H9 (cell line): Measurements from ENCODE around the gene KCNH5. TPM values are rescaled to one million over a fixed set of nuclear protein-coding genes. Genes with fewer than 3 reads are reported as not detected.

Source experiments
- DNase-seq: peaks from one replicate; pipeline ENCODE4 v3.0.0-alpha.2; 2017
- H2AFZ ChIP-seq: one replicate; pipeline ENCODE4 v1.6.1; 2013; ENCODE audit warnings: mild to moderate bottlenecking, low read length, control low read depth, moderate library complexity
- H2AK5ac ChIP-seq: 2 replicates; pipeline ENCODE4 v1.6.1; 2013; ENCODE audit warnings: low read length, control low read depth, mixed read lengths; ENCODE audit not compliant: insufficient read length
- H2BK120ac ChIP-seq: one replicate; pipeline ENCODE4 v1.6.1; 2013; ENCODE audit warnings: low read depth, mild to moderate bottlenecking, low read length, control low read depth, inconsistent platforms; ENCODE audit not compliant: poor library complexity, severe bottlenecking
- H2BK12ac ChIP-seq: 2 replicates; pipeline ENCODE4 v1.6.1; 2013; ENCODE audit warnings: low read length, control low read depth, mixed read lengths, low read depth; ENCODE audit not compliant: insufficient read length
- H2BK15ac ChIP-seq: 2 replicates; pipeline ENCODE4 v1.6.1; 2013; ENCODE audit warnings: low read depth, low read length, control low read depth
- H2BK20ac ChIP-seq: one replicate; pipeline ENCODE4 v1.6.1; 2013; ENCODE audit warnings: low read depth, mild to moderate bottlenecking, low read length, control low read depth, inconsistent platforms; ENCODE audit not compliant: poor library complexity, severe bottlenecking
- H2BK5ac ChIP-seq: 2 replicates; pipeline ENCODE4 v1.6.1; 2013; ENCODE audit warnings: low read length, control low read depth, mixed read lengths; ENCODE audit not compliant: insufficient read length
- H3K14ac ChIP-seq: 2 replicates; pipeline ENCODE4 v1.6.1; 2013; ENCODE audit warnings: low read length, control low read depth; ENCODE audit not compliant: insufficient read depth
- H3K18ac ChIP-seq: 2 replicates; pipeline ENCODE4 v1.6.1; 2013; ENCODE audit warnings: low read depth, mild to moderate bottlenecking, mixed read lengths, low read length, control low read depth; ENCODE audit not compliant: insufficient read length
- H3K23ac ChIP-seq: 2 replicates; pipeline ENCODE4 v1.6.1; 2013; ENCODE audit warnings: low read length, control low read depth, mixed read lengths, low read depth; ENCODE audit not compliant: insufficient read length
- H3K23me2 ChIP-seq: 2 replicates; pipeline ENCODE4 v1.6.1; 2013; ENCODE audit warnings: low read depth, mild to moderate bottlenecking, mixed read lengths, low read length, control low read depth; ENCODE audit not compliant: insufficient read length, poor library complexity, severe bottlenecking
- H3K27ac ChIP-seq: 2 replicates; pipeline ENCODE4 v1.5.1; 2013; ENCODE audit warnings: low read length, control low read depth, mixed read lengths, low read depth; ENCODE audit not compliant: insufficient read length
- H3K27me3 ChIP-seq: 2 replicates; pipeline ENCODE4 v1.6.1; 2013; ENCODE audit warnings: low read length, control low read depth, inconsistent platforms; ENCODE audit not compliant: insufficient read depth
- H3K4ac ChIP-seq: 2 replicates; pipeline ENCODE4 v1.6.1; 2013; ENCODE audit warnings: low read depth, mild to moderate bottlenecking, control low read depth, inconsistent platforms, low read length, moderate library complexity
- H3K4me1 ChIP-seq: 2 replicates; pipeline ENCODE4 v1.6.1; 2013; ENCODE audit warnings: low read length, control low read depth, inconsistent platforms; ENCODE audit not compliant: insufficient read depth
- H3K4me2 ChIP-seq: 2 replicates; pipeline ENCODE4 v1.6.1; 2013; ENCODE audit warnings: low read length, control low read depth, mixed read lengths; ENCODE audit not compliant: insufficient read length, insufficient read depth
- H3K56ac ChIP-seq: 2 replicates; pipeline ENCODE4 v1.6.1; 2013; ENCODE audit warnings: low read depth, mild to moderate bottlenecking, mixed read lengths, low read length, control low read depth; ENCODE audit not compliant: insufficient read length
- H3K79me1 ChIP-seq: 2 replicates; pipeline ENCODE4 v1.6.1; 2013; ENCODE audit warnings: low read depth, mild to moderate bottlenecking, moderate library complexity, low read length, control low read depth, inconsistent platforms; ENCODE audit not compliant: insufficient read depth, poor library complexity, severe bottlenecking
- H3K79me2 ChIP-seq: 2 replicates; pipeline ENCODE4 v1.6.1; 2013; ENCODE audit warnings: low read length, control low read depth, inconsistent platforms; ENCODE audit not compliant: insufficient read depth
- H3K9ac ChIP-seq: 2 replicates; pipeline ENCODE4 v1.6.1; 2013; ENCODE audit warnings: low read length, control low read depth, mixed read lengths; ENCODE audit not compliant: insufficient read length; ENCODE audit errors: extremely low read depth
- H3K9me3 ChIP-seq: one replicate; pipeline ENCODE4 v1.6.1; 2013; ENCODE audit warnings: low read depth, low read length, inconsistent platforms; ENCODE audit not compliant: control insufficient read depth
- H3T11ph ChIP-seq: one replicate; pipeline ENCODE4 v1.6.1; 2013; ENCODE audit warnings: mild to moderate bottlenecking, low read length, control low read depth, inconsistent platforms
- H4K20me1 ChIP-seq: one replicate; pipeline ENCODE4 v1.6.1; 2013; ENCODE audit not compliant: control insufficient read depth, insufficient read length, insufficient read depth
- H4K5ac ChIP-seq: 2 replicates; pipeline ENCODE4 v1.6.1; 2013; ENCODE audit warnings: low read depth, mild to moderate bottlenecking, mixed read lengths, low read length, control low read depth; ENCODE audit not compliant: insufficient read length
- H4K8ac ChIP-seq: replicated peaks from 2 replicates; pipeline ENCODE4 v1.6.1; 2013; ENCODE audit warnings: low read length, control low read depth, mixed read lengths, low read depth; ENCODE audit not compliant: insufficient read length
- H4K91ac ChIP-seq: 2 replicates; pipeline ENCODE4 v1.6.1; 2013; ENCODE audit warnings: low read depth, mild to moderate bottlenecking, moderate library complexity, mixed read lengths, low read length, control low read depth; ENCODE audit not compliant: insufficient read length
- H3K27ac Mint-ChIP-seq, 3 experiments: 2 replicates in 2 of 3; 3 replicates in 1 of 3; pipeline ENCODE4 v1.8.0; 2020 to 2021; ENCODE audit warnings: mixed read lengths in 3 of 3, mild to moderate bottlenecking in 1 of 3, moderate library complexity in 1 of 3
- H3K27me3 Mint-ChIP-seq: 2 replicates; pipeline ENCODE4 v1.8.0; 2021; ENCODE audit warnings: low read depth, mild to moderate bottlenecking, moderate library complexity, mixed read lengths
- H3K36me3 Mint-ChIP-seq, 3 experiments: 2 replicates in 2 of 3; 3 replicates in 1 of 3; pipeline ENCODE4 v1.8.0; 2020 to 2021; ENCODE audit warnings: low read depth in 3 of 3, mixed read lengths in 3 of 3; ENCODE audit not compliant: insufficient read depth in 1 of 3
- H3K4me1 Mint-ChIP-seq, 2 experiments: 2 replicates each; pipeline ENCODE4 v1.8.0; 2020; ENCODE audit warnings: mixed read lengths in 2 of 2
- H3K4me3 Mint-ChIP-seq, 2 experiments: 2 replicates in 1 of 2; 3 replicates in 1 of 2; pipeline ENCODE4 v1.8.0; 2020 to 2021; ENCODE audit warnings: mild to moderate bottlenecking in 2 of 2, mixed read lengths in 2 of 2, moderate library complexity in 1 of 2
- H3K9me3 Mint-ChIP-seq, 2 experiments: 2 replicates in 1 of 2; 3 replicates in 1 of 2; pipeline ENCODE4 v1.8.0; 2020; ENCODE audit warnings: mild to moderate bottlenecking in 2 of 2, mixed read lengths in 2 of 2, moderate library complexity in 1 of 2
- WGBS: extraction: QIAGEN DNeasy Blood & Tissue Kit; methylation state at CpG from one replicate; pipeline ENCODE4 v1.1.7; 2013; ENCODE audit warnings: missing lambda C conversion rate, low lambda C conversion rate, mixed read lengths; ENCODE audit not compliant: insufficient read length; ENCODE audit errors: extremely low coverage; 5-methylcytosine and 5-hydroxymethylcytosine counted together
- total RNA-seq: library from RNA; stranded (reverse); gene quantifications from 2 replicates; pipeline ENCODE4 v1.2.1, GENCODE V29; 2021
- TF ChIP-seq, protein P1 (sequence below): fragments of 200-600 bp; sonication (generic); conservative IDR thresholded peaks from 3 replicates; pipeline ENCODE4 v1.8.0; 2021; ENCODE audit warnings: antibody characterized with exemption, mild to moderate bottlenecking

Gene KCNH5
- total RNA-seq, 1 experiment from 2014 or later = 0.42 TPM

GRCh38 chr14:62894736-62895135 is 150.5 kb downstream of the KCNH5 start:
- TF ChIP-seq, protein P1, sequence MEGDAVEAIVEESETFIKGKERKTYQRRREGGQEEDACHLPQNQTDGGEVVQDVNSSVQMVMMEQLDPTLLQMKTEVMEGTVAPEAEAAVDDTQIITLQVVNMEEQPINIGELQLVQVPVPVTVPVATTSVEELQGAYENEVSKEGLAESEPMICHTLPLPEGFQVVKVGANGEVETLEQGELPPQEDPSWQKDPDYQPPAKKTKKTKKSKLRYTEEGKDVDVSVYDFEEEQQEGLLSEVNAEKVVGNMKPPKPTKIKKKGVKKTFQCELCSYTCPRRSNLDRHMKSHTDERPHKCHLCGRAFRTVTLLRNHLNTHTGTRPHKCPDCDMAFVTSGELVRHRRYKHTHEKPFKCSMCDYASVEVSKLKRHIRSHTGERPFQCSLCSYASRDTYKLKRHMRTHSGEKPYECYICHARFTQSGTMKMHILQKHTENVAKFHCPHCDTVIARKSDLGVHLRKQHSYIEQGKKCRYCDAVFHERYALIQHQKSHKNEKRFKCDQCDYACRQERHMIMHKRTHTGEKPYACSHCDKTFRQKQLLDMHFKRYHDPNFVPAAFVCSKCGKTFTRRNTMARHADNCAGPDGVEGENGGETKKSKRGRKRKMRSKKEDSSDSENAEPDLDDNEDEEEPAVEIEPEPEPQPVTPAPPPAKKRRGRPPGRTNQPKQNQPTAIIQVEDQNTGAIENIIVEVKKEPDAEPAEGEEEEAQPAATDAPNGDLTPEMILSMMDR = no peak
- Histone ChIP-seq H2BK120ac (no peak overlapping the region), H3K27ac (no peak overlapping the region), H2BK15ac (no peak overlapping the region), H4K8ac (no peak overlapping the region), H3K18ac (no peak overlapping the region), H3K23me2 (no peaks in the 10 kb centered on the region), H3K14ac (no peak overlapping the region), H3K56ac (no peak overlapping the region), H4K91ac (no peak overlapping the region), H3K4me2 (no peak overlapping the region), H2BK5ac (no peak overlapping the region), H3K79me1 (no peaks in the 10 kb centered on the region), H3K4me1 (peaks cover 2% of the 10 kb centered on the region; the same call in 1 of the 2 replicates), H3K9ac (no peak overlapping the region), H3K4ac (no peak overlapping the region), H4K20me1 (no peaks in the 10 kb centered on the region), H3K79me2 (no peaks in the 10 kb centered on the region), H2BK12ac (no peak overlapping the region), H3K27me3 (no peaks in the 10 kb centered on the region), H3K23ac (no peak overlapping the region), H2AK5ac (no peak overlapping the region), H2AFZ (no peak overlapping the region), H3T11ph (no peak overlapping the region), H2BK20ac (no peak overlapping the region), H3K9me3 (no peaks in the 10 kb centered on the region), H4K5ac (no peak overlapping the region)
- Mint-ChIP-seq H3K36me3 (peaks cover 0 to 5% (median 0%) of the 10 kb centered on the region in 3 experiments; a peak in 2 of 7 replicates), H3K27ac (no peak overlapping the region), H3K4me3 (no peak overlapping the region), H3K27me3 (no peaks in the 10 kb centered on the region), H3K9me3 (no peaks in the 10 kb centered on the region; a peak in 1 of 5 replicates), H3K4me1 (peaks cover 31% of the 10 kb centered on the region in 2 experiments)
- DNase-seq = no peak
- WGBS = no CpG with 5 or more reads among the region's 1 CpG
